ENCODE data around the gene NHP2.

Gene NHP2

DNA sequence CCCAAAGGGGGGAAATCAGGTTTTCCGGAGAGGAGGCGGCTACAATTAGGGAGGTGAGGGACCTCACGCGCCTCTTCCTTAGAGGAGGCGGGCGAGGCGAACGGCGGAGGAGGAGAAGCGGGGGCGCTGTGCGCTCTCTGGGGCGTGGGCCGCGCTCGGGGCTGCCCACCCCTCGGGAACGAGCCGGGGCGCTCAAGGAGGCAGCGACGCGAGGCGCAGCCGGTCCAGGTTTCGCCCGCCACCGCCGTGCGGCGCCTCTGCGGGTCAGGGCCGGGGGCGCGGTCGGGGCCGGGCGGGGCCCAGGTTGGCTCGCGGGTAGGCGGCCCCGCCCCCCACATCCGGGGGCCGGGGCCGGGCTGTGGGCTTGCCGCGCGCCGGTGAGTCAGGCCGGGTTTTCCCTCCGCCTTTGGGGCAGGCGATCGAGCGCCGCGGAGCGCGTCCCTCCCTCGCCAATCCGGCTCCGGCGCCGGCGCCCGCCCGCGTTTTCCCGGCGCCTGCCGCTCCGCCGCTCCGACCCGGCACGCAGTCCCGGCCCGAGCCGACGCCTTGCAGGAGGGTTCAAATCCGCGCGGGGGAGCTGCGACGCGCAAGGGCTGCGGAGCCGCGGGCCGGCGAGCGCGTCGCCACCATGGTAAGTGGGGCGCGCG lies 40.4 kb downstream of the NHP2 start, which contains the start of gene N4BP3:
Gene N4BP3, plus strand, starts transcription at position 392 of the 647 bp plus-strand sequence. CDS start 6,052 bp downstream, outside the sequence.
- no peak for DNase-seq

DNA sequence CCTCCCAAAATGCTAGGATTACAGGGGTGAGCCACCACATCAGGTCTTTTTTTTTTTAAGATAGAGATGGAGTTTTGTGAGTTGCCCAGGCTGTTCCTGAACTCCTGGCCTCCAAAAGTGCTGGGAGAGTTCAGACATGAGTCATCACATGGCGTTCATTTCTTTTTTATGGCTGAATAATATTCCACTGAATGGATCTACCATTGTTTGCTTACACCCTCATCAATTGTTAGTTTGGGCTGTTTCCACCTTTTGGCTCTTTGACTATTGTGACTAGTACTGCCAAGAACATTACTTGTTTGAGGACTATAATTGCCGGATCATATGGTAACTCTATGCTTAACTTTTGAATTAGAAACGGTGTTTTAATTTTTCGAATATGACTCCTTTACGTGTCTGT lies 41.1 kb downstream of the NHP2 start:
- DNase-seq, result no peak

DNA sequence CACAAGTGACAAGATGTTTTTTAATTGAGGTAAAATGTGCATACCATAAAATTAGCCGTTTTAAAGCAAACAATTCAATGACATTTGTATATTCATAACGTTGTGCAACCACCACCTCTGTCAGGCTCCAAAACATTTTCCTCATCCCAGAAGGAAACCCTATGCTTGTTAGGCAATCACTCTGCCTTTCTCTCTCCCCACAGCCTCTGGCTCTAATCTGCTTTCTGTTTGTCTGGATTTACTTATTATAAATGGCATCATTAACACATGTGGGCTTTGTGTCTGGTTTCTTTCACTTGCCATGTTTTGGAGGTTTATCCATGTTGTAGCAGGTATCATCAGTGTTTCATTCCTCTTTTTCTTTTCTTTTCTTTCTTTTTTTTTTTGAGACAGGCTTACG lies 41.8 kb downstream of the NHP2 start:
- no peak for DNase-seq

DNA sequence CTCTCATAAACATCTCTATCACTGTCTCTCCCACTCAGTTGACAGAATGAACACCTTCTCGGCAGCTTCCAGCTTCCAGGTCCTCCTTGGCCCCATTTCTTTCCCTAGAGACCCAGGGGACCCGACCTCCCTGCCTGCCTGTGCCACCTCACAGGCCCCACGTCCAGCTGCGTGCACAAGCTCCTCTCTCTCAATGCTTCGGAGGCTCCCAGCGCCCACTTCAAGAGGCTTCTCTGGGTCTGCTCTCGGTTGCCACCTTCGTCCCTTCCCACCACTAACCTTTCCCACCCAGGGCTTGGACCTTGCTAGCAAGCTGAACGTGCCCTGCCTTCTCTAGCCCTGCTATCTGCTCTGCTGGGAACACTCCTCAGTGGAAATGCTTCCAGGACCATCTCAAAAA lies 43.2 kb downstream of the NHP2 start:
- no peak for DNase-seq

GRCh38 chr5:178108966-178109365 lies 44.7 kb downstream of the NHP2 start:
- DNase-seq, result no peak

DNA sequence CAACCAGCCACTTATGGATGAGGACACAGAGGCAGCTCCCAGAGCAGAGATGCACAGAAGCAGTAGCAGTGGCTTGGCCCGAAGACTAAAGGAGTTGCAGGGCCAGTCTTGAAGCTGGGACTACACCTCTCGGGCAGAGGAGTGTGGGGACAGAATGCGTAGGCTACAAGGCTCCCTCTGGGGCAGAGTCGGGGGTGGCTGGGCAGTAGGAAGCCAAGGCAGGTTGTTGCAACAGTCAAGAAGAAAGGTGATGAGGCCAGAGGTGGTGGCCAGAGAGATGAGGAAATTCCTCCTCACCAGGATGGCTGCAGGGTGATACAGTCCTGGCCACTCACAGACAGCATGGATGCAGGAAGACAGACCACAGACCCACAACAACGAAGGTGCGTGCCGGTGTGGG lies 45.2 kb downstream of the NHP2 start:
- no peak for DNase-seq

DNA sequence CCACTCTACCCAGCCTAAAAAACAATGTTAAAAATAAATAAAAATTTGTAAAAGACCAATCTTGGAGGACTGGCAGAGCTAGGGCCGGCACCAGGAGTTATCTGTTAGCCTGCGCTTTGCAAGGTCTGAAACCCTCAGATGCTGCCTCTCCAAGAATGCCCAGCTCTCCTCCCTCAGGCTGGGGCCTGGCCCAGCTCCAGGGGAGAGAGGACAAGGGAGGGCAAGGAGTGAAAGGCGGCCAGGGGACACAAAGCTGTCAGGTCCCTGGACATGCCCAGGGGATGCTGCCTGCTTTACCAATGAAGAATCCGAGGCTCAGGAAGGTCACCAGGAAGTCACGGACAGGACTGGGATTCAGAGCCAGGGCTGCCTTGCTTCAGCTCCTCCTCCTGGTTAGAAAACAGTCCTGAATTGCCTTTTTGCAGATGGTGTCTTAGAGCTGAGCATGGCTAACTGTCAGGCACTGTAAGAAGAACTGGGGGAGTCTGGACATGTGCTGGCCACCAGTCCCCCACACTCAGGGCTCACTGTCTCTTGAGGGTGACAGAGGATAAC lies 45.9 kb downstream of the NHP2 start:
- no peak for DNase-seq

GRCh38 chr5:178106556-178107239 lies 47.0 kb downstream of the NHP2 start:
- no peak for DNase-seq

DNA sequence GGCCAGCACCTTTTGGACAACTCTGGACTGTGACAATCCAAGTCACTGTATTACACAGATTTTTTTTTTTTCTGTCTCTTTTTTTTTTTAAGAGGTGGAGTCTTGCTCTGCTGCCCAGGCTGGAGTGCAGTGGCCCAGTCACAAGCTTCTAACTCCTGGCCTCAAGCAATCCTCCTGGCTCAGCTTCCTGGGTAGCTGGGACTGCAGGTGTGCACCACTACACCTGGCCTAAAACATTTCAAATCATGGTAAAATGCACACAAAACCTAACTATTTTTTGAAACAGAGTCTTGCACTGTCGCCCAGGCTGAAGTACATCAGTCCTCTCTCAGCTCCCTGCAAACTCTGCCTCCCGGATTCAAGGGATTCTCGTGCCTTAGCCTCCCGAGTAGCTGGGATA lies 47.6 kb downstream of the NHP2 start:
- no peak for DNase-seq

GRCh38 chr5:178104492-178104891 lies 49.2 kb downstream of the NHP2 start:
- DNase-seq, result no peak

DNA sequence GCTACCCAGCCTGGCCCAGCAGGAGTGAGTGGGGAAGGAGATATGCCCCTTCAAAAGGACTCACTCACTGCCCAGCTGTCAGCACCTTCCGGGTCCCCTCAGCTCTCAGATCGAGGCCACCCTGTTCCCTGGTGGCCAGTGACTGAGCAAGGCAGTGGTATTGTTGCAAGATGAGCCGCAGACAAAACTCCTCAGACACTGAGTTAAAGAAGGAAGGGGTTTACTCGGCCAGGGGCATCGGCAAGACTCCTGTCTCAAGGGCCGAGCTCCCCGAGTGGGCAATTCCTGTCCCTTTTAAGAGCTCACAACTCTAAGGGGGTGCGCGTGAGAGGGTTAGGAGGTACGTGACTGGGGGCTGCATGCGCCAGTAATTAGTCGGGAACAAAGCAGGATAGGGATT lies 50.1 kb downstream of the NHP2 start:
- DNase-seq, result no peak
